GM12892 (cell line): Measurements from ENCODE around the gene LHFPL2.

ENCODE experiments used
- DNase-seq: peaks from one replicate; pipeline ENCODE4 v3.0.0; 2011; ENCODE audit not compliant: insufficient read length
- FAIRE-seq: peaks from 2 replicates; lab custom pipeline; 2011; peaks lifted over from hg19 to GRCh38; lab: Jason Lieb, UNC
- POLR2A ChIP-seq: IDR thresholded peaks from 2 replicates; pipeline ENCODE4 v1.6.1; 2011; ENCODE audit warnings: low read depth, low read length, control low read depth
- POLR2AphosphoS5 ChIP-seq: IDR thresholded peaks from 2 replicates; pipeline ENCODE4 v1.6.1; 2011; ENCODE audit warnings: low read depth, low read length, control low read depth
- TAF1 ChIP-seq: IDR thresholded peaks from 2 replicates; pipeline ENCODE4 v1.6.1; 2011; ENCODE audit warnings: low read depth, mild to moderate bottlenecking, control low read depth, low read length, borderline replicate concordance

Gene LHFPL2

GRCh38 chr5:78501411-78502352 is 146.9 kb downstream of the LHFPL2 start:
- no peak for TF ChIP-seq POLR2AphosphoS5
- no peak for TF ChIP-seq POLR2A
- TF ChIP-seq TAF1, result no peak
- FAIRE-seq, result no peak
- DNase-seq, result no peak

GRCh38 chr5:78500871-78501270 is 147.7 kb downstream of the LHFPL2 start:
- no peak for FAIRE-seq
- TF ChIP-seq TAF1 (no peak), POLR2A (no peak), POLR2AphosphoS5 (no peak)
- DNase-seq, result no peak

GRCh38 chr5:78500028-78500427 is 148.5 kb downstream of the LHFPL2 start:
- TF ChIP-seq TAF1, result no peak
- no peak for TF ChIP-seq POLR2A
- no peak for DNase-seq
- FAIRE-seq, result no peak

- no peak for FAIRE-seq
- TF ChIP-seq TAF1 (no peak), POLR2AphosphoS5 (no peak), POLR2A (no peak)
- no peak for DNase-seq
Measured at GRCh38 chr5:78499485-78499884, 149.1 kb downstream of the LHFPL2 start.

GRCh38 chr5:78497573-78498533 is 150.7 kb downstream of the LHFPL2 start:
- FAIRE-seq (peak; percentile 81), DNase-seq (no peak)
- no peak for TF ChIP-seq TAF1
- no peak for TF ChIP-seq POLR2AphosphoS5
- no peak for TF ChIP-seq POLR2A

GRCh38 chr5:78496373-78496772 is 152.2 kb downstream of the LHFPL2 start:
- no peak for FAIRE-seq
- DNase-seq, result no peak
- no peak for TF ChIP-seq POLR2A
- TF ChIP-seq POLR2AphosphoS5, result no peak
- TF ChIP-seq TAF1, result no peak

- no peak for DNase-seq
- no peak for FAIRE-seq
Measured at GRCh38 chr5:78495800-78496199, 152.8 kb downstream of the LHFPL2 start.

GRCh38 chr5:78492650-78493049 is 155.9 kb downstream of the LHFPL2 start:
- no peak for TF ChIP-seq POLR2AphosphoS5
- no peak for TF ChIP-seq TAF1
- TF ChIP-seq POLR2A, result no peak
- DNase-seq, result no peak
- no peak for FAIRE-seq

More at GRCh38 chr5:78495800-78496199, 152.8 kb downstream of the LHFPL2 start:
- TF ChIP-seq TAF1 (no peak), POLR2A (no peak), POLR2AphosphoS5 (no peak)

GRCh38 chr5:78492224-78492623 is 156.3 kb downstream of the LHFPL2 start:
- DNase-seq (no peak), FAIRE-seq (no peak)
- no peak for TF ChIP-seq POLR2AphosphoS5
- TF ChIP-seq TAF1, result no peak
- TF ChIP-seq POLR2A, result no peak

- FAIRE-seq (no peak), DNase-seq (no peak)
- TF ChIP-seq POLR2AphosphoS5 (no peak), POLR2A (no peak), TAF1 (no peak)
Measured at GRCh38 chr5:78490709-78491485, 157.7 kb downstream of the LHFPL2 start.
